PC-9 (cell line): ENCODE measurements around the gene GDPD4. TPM values are rescaled to one million over a fixed set of nuclear protein-coding genes. Genes with fewer than 3 reads are reported as not detected.

Experiments
- BruUV-seq: library from RNA; stranded (reverse); fragments of 400-500 nt; replicated peaks from 2 replicates; lab custom pipeline; 2021; lab: Mats Ljungman, UMichigan
- CTCF ChIA-PET: fragments of 300-600 bp; sonication (Branson Sonifier 250); formaldehyde crosslinking; loops from one replicate; lab custom pipeline; 2022; ENCODE audit warnings: antibody characterized with exemption; lab: Charles Lee
- POLR2A ChIA-PET: fragments of 300-600 bp; sonication (Branson Sonifier 250); formaldehyde crosslinking; loops from one replicate; lab custom pipeline; 2022; ENCODE audit warnings: antibody characterized with exemption; ENCODE audit not compliant: unreplicated experiment; lab: Charles Lee
- DNase-seq, 2 experiments: peaks; one replicate each; pipeline versions ENCODE4 v3.0.0 to v3.0.0-alpha.2; 2015 to 2022; ENCODE audit warnings: mixed read lengths in 1 of 2
- H2AFZ ChIP-seq: fragments of 200-600 bp; sonication (generic); 2 replicates; pipeline ENCODE4 v1.8.1; 2017; ENCODE audit warnings: antibody characterized with exemption
- H3F3A ChIP-seq: fragments of 200-600 bp; sonication (generic); 2 replicates; pipeline ENCODE4 v1.8.1; 2017; ENCODE audit warnings: antibody characterized with exemption, mild to moderate bottlenecking, low read depth; ENCODE audit not compliant: insufficient read depth
- H3K27ac ChIP-seq: fragments of 200-600 bp; sonication (generic); 2 replicates; pipeline ENCODE4 v1.6.1; 2016; ENCODE audit warnings: mixed run types
- H3K27me3 ChIP-seq: fragments of 200-600 bp; sonication (generic); 2 replicates; pipeline ENCODE4 v1.6.1; 2016; ENCODE audit warnings: low read depth, mixed run types; ENCODE audit not compliant: insufficient read depth
- H3K36me3 ChIP-seq: fragments of 200-600 bp; sonication (generic); 2 replicates; pipeline ENCODE4 v1.6.1; 2016; ENCODE audit warnings: low read depth, mixed run types
- H3K4me1 ChIP-seq: fragments of 200-600 bp; sonication (generic); replicated peaks from 2 replicates; pipeline ENCODE4 v1.6.1; 2016; ENCODE audit warnings: mixed run types; ENCODE audit not compliant: insufficient read depth
- H3K4me2 ChIP-seq: fragments of 200-600 bp; sonication (generic); 2 replicates; pipeline ENCODE4 v1.6.1; 2017; ENCODE audit warnings: mixed run types
- H3K4me3 ChIP-seq: fragments of 200-600 bp; sonication (generic); 2 replicates; pipeline ENCODE4 v1.6.1; 2016; ENCODE audit warnings: mixed run types
- H3K79me2 ChIP-seq: fragments of 200-600 bp; sonication (generic); 2 replicates; pipeline ENCODE4 v1.6.1; 2017; ENCODE audit warnings: low read depth, mixed run types
- H3K9me2 ChIP-seq: fragments of 200-600 bp; sonication (generic); 2 replicates; pipeline ENCODE4 v1.8.1; 2017; ENCODE audit warnings: mild to moderate bottlenecking; ENCODE audit not compliant: insufficient read depth
- H3K9me3 ChIP-seq: fragments of 200-600 bp; sonication (generic); 2 replicates; pipeline ENCODE4 v1.8.1; 2016; ENCODE audit warnings: low read depth; ENCODE audit not compliant: insufficient read depth
- H4K20me1 ChIP-seq: fragments of 200-600 bp; sonication (generic); 2 replicates; pipeline ENCODE4 v1.8.1; 2017; ENCODE audit not compliant: insufficient read depth
- CTCF ChIP-seq: fragments of 200-600 bp; sonication (generic); conservative IDR thresholded peaks from 2 replicates; pipeline ENCODE4 v1.6.1; 2017; ENCODE audit warnings: mixed run types, antibody characterized with exemption, mild to moderate bottlenecking, moderate library complexity
- EZH2 ChIP-seq: fragments of 200-600 bp; sonication (generic); IDR thresholded peaks from 2 replicates; pipeline ENCODE4 v1.8.0; 2017; ENCODE audit warnings: antibody characterized with exemption, low read depth
- intact Hi-C: fragments of 100-400 bp; cut with micrococcal nuclease; formaldehyde crosslinking; loops from one replicate; pipeline ENCODE4 v1.10.0; 2022; ENCODE audit not compliant: unreplicated experiment
- total RNA-seq: library from RNA; stranded (reverse); gene quantifications from 2 replicates; pipeline ENCODE4 v1.2.3, GENCODE V29; 2021

The GDPD4 gene
- total RNA-seq, 1 experiment from 2014 or later, result not detected

DNA sequence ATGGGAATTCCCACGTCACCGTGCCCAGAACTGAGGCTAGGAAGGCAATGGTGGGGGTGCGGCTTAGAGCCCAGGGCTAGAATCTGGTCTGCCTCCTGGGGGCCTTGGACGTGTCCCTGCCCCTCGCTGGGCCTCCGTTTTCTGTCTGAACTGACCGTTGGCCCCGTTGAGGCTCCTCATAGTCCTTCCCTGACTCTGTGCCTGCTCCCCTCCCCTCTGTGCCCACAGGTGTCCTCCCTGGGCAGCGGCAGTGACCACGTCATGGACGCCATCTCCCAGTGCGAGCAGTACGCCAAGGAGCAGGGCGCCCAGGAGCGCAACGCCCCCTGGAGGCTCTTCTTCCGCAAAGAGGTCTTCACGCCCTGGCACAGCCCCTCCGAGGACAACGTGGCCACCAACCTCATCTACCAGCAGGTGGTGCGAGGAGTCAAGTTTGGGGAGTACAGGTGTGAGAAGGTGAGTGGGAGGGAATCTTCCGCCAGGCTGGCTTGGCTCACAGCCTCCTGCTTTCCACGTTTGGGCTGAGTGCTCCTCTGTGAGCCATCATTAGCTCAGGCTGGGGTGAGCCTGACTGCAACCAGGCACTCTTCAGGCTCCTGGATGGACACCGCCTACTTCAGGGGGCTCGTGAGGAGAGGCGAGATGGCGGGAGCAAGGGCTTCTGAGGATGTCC, 109.5 kb downstream of the GDPD4 start:
- H3F3A ChIP-seq, result no peaks in the 10 kb centered on the region
- peak overlapping the region; percentile 77 for H3K4me2 ChIP-seq
- no peaks in the 10 kb centered on the region for H3K36me3 ChIP-seq
- no peak overlapping the region for H3K27ac ChIP-seq
- H3K79me2 ChIP-seq, result no peaks in the 10 kb centered on the region
- ChIA-PET POLR2A (interaction anchor here (0.5 kb wide), 1 partner anchor 281 kb away, joined by 8 read pairs; no protein-coding TSS in a partner anchor), CTCF (interaction anchor here (0.5 to 0.7 kb wide), 2 partner anchors 270 to 378 kb away, joined by 3 to 4 read pairs; no protein-coding TSS in a partner anchor)
- no peaks in the 10 kb centered on the region for H3K9me3 ChIP-seq
- H3K4me3 ChIP-seq, result peak overlapping the region; percentile 60
- TF ChIP-seq CTCF (peak; percentile 100), EZH2 (no peak)
- peak; percentile 94 to 98 for DNase-seq
- H3K27me3 ChIP-seq, result no peaks in the 10 kb centered on the region
- H2AFZ ChIP-seq, result peak overlapping the region; percentile 95
- no peaks in the 10 kb centered on the region for H4K20me1 ChIP-seq
- no peaks in the 10 kb centered on the region for H3K9me2 ChIP-seq
- intact Hi-C loops, result loop anchor here (1.0 to 10.0 kb wide), 8 partner anchors 65 to 1372 kb away; partner anchors contain the start of gene PAK1
- BruUV-seq, result TSS peak; percentile 69
- H3K4me1 ChIP-seq, result peaks cover 8% of the 10 kb centered on the region

- Histone ChIP-seq H3K36me3 (no peaks in the 10 kb centered on the region), H3K4me3 (peak overlapping the region; percentile 60), H3K9me3 (no peaks in the 10 kb centered on the region), H4K20me1 (no peaks in the 10 kb centered on the region), H3K4me2 (peak overlapping the region; percentile 77), H3K27ac (no peak overlapping the region), H3K9me2 (no peaks in the 10 kb centered on the region), H3K27me3 (no peaks in the 10 kb centered on the region), H3K4me1 (peaks cover 8% of the 10 kb centered on the region), H3K79me2 (no peaks in the 10 kb centered on the region), H3F3A (no peaks in the 10 kb centered on the region), H2AFZ (peak overlapping the region; percentile 95)
- TSS peak; percentile 83 for BruUV-seq
- TF ChIP-seq EZH2 (no peak), CTCF (no peak)
- peak; percentile 49 to 62 for DNase-seq
- ChIA-PET POLR2A (no interaction called here), CTCF (no interaction called here)
- intact Hi-C loops, result loop anchor here (5.0 to 10.0 kb wide), 2 partner anchors 193 to 281 kb away; partner anchors contain the start of gene PAK1
These were observed 110.1 kb downstream of the GDPD4 start for GRCh38 chr11:77191429-77191822.

DNA sequence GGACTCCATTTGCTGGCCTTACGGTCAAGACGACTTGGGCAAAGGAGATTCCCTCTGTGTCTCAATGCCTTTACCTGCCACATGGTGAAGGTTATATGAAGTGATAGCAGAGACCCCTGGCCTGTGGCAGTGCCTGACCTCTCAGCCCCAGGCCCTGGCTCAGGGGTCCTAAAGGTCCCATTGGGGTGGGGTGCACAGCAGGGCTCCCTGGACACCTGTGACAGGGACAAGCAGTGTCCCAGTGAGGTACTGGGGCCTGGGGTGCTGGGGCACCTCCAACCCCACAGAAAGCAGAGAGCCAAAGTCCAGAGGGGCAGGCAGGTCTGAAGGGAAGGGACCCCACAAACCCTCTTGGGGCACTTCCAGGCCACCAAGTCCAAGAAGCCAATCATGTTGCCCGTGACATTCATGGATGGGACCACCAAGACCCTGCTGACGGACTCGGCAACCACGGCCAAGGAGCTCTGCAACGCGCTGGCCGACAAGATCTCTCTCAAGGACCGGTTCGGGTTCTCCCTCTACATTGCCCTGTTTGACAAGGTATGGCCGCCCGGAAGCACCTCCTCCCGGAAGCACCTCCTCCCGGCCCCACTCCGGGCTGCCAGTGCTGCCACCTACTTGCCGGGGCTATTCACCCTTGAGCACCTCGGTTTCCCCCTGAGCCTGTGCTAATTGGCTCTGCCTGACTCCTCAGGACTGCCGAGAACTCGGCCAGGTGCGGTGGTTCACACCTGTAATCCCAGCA, 111.0 kb downstream of the GDPD4 start:
- TF ChIP-seq EZH2, result no peak
- no peak for TF ChIP-seq CTCF
- no peaks in the 10 kb centered on the region for H3K9me3 ChIP-seq
- H3K4me3 ChIP-seq, result no peak overlapping the region
- no peak for DNase-seq
- H3K79me2 ChIP-seq, result no peaks in the 10 kb centered on the region
- H4K20me1 ChIP-seq, result no peaks in the 10 kb centered on the region
- intact Hi-C loops, result loop anchor here (5.0 to 10.0 kb wide), 2 partner anchors 194 to 282 kb away; partner anchors contain the start of gene PAK1
- no peaks in the 10 kb centered on the region for H3K9me2 ChIP-seq
- H3K27me3 ChIP-seq, result peaks cover 3% of the 10 kb centered on the region; the same call in 1 of the 2 replicates
- H3K4me1 ChIP-seq, result peaks cover 8% of the 10 kb centered on the region
- no TSS peak for BruUV-seq
- ChIA-PET POLR2A (no interaction called here), CTCF (interaction anchor here (1.0 kb wide), 1 partner anchor 358 kb away, joined by 4 read pairs; no protein-coding TSS in a partner anchor)
- no peaks in the 10 kb centered on the region for H3K36me3 ChIP-seq
- no peak overlapping the region for H2AFZ ChIP-seq
- no peaks in the 10 kb centered on the region for H3F3A ChIP-seq
- no peak overlapping the region for H3K27ac ChIP-seq
- H3K4me2 ChIP-seq, result no peak overlapping the region
